GM19372 (cell line): ENCODE data around the gene ARHGDIB.

Experiments used
- ATAC-seq: cut with Tn5 transposase; IDR thresholded peaks from one replicate; pipeline ENCODE4 v1.9.1; 2021; ENCODE audit warnings: mild to moderate bottlenecking, low read depth, moderate library complexity; ENCODE audit not compliant: unreplicated experiment

The ARHGDIB gene

GRCh38 chr12:14904854-14905253, 56.5 kb downstream of the ARHGDIB start:
- ATAC-seq = no peak

GRCh38 chr12:14903386-14904098, 57.9 kb downstream of the ARHGDIB start:
- no peak for ATAC-seq

GRCh38 chr12:14902465-14902864, 58.9 kb downstream of the ARHGDIB start:
- no peak for ATAC-seq

GRCh38 chr12:14901228-14901562, 60.2 kb downstream of the ARHGDIB start:
- no peak for ATAC-seq

- ATAC-seq = no peak
Measured at GRCh38 chr12:14900521-14901227, 60.7 kb downstream of the ARHGDIB start.

GRCh38 chr12:14896521-14897169, 64.8 kb downstream of the ARHGDIB start:
- ATAC-seq = no peak

GRCh38 chr12:14893506-14894250, 67.7 kb downstream of the ARHGDIB start:
- no peak for ATAC-seq

GRCh38 chr12:14892726-14893505, 68.5 kb downstream of the ARHGDIB start:
- no peak for ATAC-seq
